ACC112 (cell line): ENCODE data around the gene TFIP11.

Experiments
- H2AFZ ChIP-seq: fragments of 200-600 bp; sonication (generic); one replicate; pipeline ENCODE4 v1.6.0; 2017; ENCODE audit warnings: antibody characterized with exemption, low read length; ENCODE audit not compliant: unreplicated experiment
- H3K27ac ChIP-seq: fragments of 200-600 bp; sonication (generic); 2 replicates; pipeline ENCODE4 v1.5.1; 2014; ENCODE audit warnings: low read depth, mild to moderate bottlenecking, antibody characterized with exemption, low read length, moderate library complexity
- H3K27me3 ChIP-seq: fragments of 200-600 bp; sonication (generic); 2 replicates; pipeline ENCODE4 v1.6.1; 2014; ENCODE audit warnings: mild to moderate bottlenecking, antibody characterized with exemption, low read length, moderate library complexity, mixed read lengths; ENCODE audit not compliant: insufficient read depth
- H3K36me3 ChIP-seq: fragments of 200-600 bp; sonication (generic); 2 replicates; pipeline ENCODE4 v1.6.1; 2016; ENCODE audit warnings: mild to moderate bottlenecking, antibody characterized with exemption, low read length, moderate library complexity, mixed read lengths; ENCODE audit not compliant: insufficient read depth
- H3K4me1 ChIP-seq: fragments of 200-600 bp; sonication (generic); one replicate; pipeline ENCODE4 v1.6.1; 2016; ENCODE audit warnings: low read length, mixed read lengths; ENCODE audit not compliant: insufficient read depth, unreplicated experiment, control insufficient read depth
- H3K4me3 ChIP-seq: fragments of 200-600 bp; sonication (generic); 2 replicates; pipeline ENCODE4 v1.5.1; 2014; ENCODE audit warnings: mild to moderate bottlenecking, low read depth, low read length
- H3K79me2 ChIP-seq: fragments of 200-600 bp; sonication (generic); one replicate; pipeline ENCODE4 v1.6.0; 2016; ENCODE audit warnings: low read length; ENCODE audit not compliant: control insufficient read depth, unreplicated experiment, insufficient read depth

Gene TFIP11

DNA sequence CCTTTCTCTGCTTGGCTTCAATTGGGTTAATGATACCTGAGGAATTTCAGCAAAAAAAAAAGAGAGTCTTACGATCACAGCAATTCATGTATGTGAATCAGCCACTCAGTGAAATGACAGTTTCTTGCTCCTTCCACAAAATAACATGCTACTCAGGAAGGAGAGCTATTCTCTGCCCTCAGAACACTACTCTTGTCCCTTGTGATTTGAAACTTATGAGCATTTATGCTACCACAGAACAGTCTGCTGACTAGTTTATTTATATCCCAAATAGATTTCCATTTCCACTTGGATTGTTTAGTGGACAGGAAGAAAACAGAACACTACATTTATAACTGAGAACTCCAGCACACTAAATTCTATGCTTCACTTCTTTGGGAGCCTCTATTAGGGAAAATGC lies 8.5 kb downstream of the TFIP11 start:
- Histone ChIP-seq H3K4me1 (no peaks in the 10 kb centered on the region), H3K79me2 (no peaks in the 10 kb centered on the region), H3K27ac (no peak overlapping the region), H3K36me3 (peaks cover 11% of the 10 kb centered on the region), H3K27me3 (no peaks in the 10 kb centered on the region), H3K4me3 (no peak overlapping the region), H2AFZ (no peak overlapping the region)

DNA sequence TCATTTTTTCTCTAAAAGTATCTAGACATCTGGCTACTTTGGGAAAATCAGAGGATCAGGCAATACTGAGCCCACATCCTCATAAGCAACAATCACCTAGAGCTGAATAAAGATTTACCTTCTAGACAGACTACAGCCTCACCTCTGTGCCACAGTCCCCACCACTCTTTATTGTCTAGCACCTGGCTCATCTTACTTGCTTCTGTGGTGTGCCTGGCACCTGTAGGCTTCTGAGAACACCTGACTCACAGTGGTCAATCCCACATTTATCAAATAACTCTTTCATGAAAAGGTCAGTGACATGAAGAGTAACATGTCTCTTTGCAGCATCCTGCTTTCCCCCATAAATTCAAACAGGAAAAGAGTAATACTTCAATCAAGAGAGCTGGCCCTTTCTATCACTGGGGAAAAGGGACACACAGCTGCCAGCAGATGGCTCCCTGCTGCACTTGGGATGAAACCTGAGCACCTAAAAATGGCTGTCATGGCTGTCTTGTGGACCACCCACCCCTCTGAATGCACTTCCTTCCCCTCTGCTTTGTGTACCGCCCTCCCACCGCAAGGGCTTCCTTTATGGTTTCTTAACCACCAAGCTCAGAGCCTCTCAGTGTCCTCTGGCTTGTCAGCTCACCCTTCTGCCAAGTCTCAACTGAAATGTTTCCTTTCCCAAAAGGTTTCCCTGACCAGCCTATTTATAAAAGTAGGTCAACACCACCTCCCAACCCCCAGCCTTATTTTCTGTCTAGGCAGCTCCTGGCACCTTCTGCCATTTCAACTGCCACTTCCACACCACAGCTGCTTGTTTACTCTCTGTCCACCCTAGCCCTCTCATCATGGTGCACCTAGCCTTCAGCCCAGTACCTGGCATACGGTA lies 9.3 kb downstream of the TFIP11 start:
- H3K4me1 ChIP-seq, result no peaks in the 10 kb centered on the region
- H3K27ac ChIP-seq, result no peak overlapping the region
- no peak overlapping the region for H3K4me3 ChIP-seq
- no peak overlapping the region for H2AFZ ChIP-seq
- H3K36me3 ChIP-seq, result peaks cover 11% of the 10 kb centered on the region
- no peaks in the 10 kb centered on the region for H3K27me3 ChIP-seq
- no peaks in the 10 kb centered on the region for H3K79me2 ChIP-seq

DNA sequence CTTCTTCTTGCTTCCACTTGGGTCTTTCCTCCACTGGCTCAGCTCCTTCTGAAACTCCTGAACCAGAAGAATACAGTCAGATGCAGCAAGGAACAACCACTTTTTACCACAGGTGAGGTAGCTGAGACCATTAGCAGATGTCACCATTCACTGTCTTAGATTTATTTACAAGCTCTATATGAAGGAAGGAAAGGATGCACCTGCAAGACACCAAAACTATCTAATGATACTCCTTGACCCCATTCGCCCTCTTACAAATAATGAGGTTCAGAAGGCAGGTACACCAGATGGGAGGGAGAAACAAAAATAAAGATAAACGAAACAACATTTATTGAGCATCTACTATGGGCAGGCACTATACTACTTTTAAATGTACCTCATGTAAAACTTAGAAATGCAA lies 10.3 kb downstream of the TFIP11 start:
- H3K79me2 ChIP-seq, result no peaks in the 10 kb centered on the region
- no peaks in the 10 kb centered on the region for H3K27me3 ChIP-seq
- H3K4me1 ChIP-seq, result no peaks in the 10 kb centered on the region
- H2AFZ ChIP-seq, result no peak overlapping the region
- no peak overlapping the region for H3K27ac ChIP-seq
- H3K36me3 ChIP-seq, result peaks cover 11% of the 10 kb centered on the region
- H3K4me3 ChIP-seq, result no peak overlapping the region

DNA sequence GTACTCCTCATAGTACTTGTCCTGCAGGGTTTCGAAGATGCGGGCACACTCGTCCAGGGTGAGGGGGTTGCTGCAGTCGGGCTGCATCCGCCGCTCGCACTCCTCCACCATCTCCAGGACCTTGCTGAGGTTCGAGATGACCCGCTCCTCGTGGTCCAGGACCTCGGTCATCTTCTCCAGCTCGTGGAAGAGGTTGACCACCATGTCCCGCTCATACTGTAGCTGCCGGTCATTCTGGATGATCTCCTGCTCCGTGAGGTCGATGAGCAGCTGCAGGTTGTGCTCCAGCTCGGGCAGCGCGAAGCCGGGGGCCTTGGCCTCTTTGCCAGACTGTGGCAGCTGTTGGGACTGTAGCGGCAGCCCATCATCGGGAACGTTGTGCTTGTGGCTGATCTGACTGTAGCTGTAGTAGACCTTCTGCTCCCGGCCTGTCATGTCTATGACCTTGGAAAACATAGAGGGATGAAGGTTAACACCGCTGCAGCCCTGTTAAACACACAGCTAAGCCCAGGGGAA lies 13.0 kb downstream of the TFIP11 start:
- H3K27ac ChIP-seq, result no peak overlapping the region
- H2AFZ ChIP-seq, result no peak overlapping the region
- H3K4me1 ChIP-seq, result no peaks in the 10 kb centered on the region
- no peaks in the 10 kb centered on the region for H3K27me3 ChIP-seq
- peaks cover 11% of the 10 kb centered on the region for H3K36me3 ChIP-seq
- no peak overlapping the region for H3K4me3 ChIP-seq
- no peaks in the 10 kb centered on the region for H3K79me2 ChIP-seq

GRCh38 chr22:26496456-26496855 lies 15.8 kb downstream of the TFIP11 start:
- H3K4me3 ChIP-seq, result no peak overlapping the region
- H3K27ac ChIP-seq, result no peak overlapping the region
- H3K36me3 ChIP-seq, result peaks cover 13% of the 10 kb centered on the region
- H2AFZ ChIP-seq, result no peak overlapping the region
- no peaks in the 10 kb centered on the region for H3K4me1 ChIP-seq
- H3K27me3 ChIP-seq, result no peaks in the 10 kb centered on the region
- no peaks in the 10 kb centered on the region for H3K79me2 ChIP-seq

- H3K4me1 ChIP-seq, result no peaks in the 10 kb centered on the region
- H3K4me3 ChIP-seq, result no peak overlapping the region
- no peak overlapping the region for H3K27ac ChIP-seq
- H3K27me3 ChIP-seq, result no peaks in the 10 kb centered on the region
- peaks cover 8% of the 10 kb centered on the region; the same call in 1 of the 2 replicates for H3K36me3 ChIP-seq
- H3K79me2 ChIP-seq, result no peaks in the 10 kb centered on the region
- no peak overlapping the region for H2AFZ ChIP-seq
Measured at GRCh38 chr22:26494506-26494905, 17.8 kb downstream of the TFIP11 start.

- H2AFZ ChIP-seq, result no peak overlapping the region
- H3K27ac ChIP-seq, result no peak overlapping the region
- no peaks in the 10 kb centered on the region for H3K79me2 ChIP-seq
- no peak overlapping the region for H3K4me3 ChIP-seq
- H3K36me3 ChIP-seq, result peaks cover 13% of the 10 kb centered on the region; the same call in 1 of the 2 replicates
- H3K27me3 ChIP-seq, result no peaks in the 10 kb centered on the region
- H3K4me1 ChIP-seq, result no peaks in the 10 kb centered on the region
Measured at GRCh38 chr22:26492220-26492619, 20.1 kb downstream of the TFIP11 start.

- Histone ChIP-seq H3K36me3 (peaks cover 13% of the 10 kb centered on the region; the same call in 1 of the 2 replicates), H2AFZ (no peak overlapping the region), H3K4me1 (peaks cover 4% of the 10 kb centered on the region), H3K27me3 (no peaks in the 10 kb centered on the region), H3K79me2 (peaks cover 6% of the 10 kb centered on the region), H3K4me3 (no peak overlapping the region), H3K27ac (no peak overlapping the region)
Measured at GRCh38 chr22:26489447-26490036, 22.7 kb downstream of the TFIP11 start.

DNA sequence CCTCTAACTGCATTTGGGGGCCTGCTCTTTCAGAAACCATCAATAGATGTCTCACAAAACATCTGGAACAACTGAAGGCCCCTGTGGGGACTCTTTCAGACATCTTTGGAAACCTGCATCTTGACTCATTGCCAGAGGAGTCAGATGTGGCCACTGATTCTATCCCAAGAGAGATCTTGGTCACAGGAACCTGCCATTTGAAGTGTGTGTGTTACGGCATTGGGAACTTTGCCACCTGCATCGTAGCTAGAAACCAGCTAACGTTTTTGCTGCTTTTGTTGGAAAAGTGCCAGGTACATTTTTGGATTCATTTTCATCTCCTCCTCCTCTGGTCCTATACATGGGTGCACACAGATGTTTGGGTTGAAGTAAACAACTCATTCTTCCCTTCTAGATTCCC lies 24.3 kb downstream of the TFIP11 start:
- H3K4me1 ChIP-seq, result peaks cover 4% of the 10 kb centered on the region
- H3K36me3 ChIP-seq, result peaks cover 13% of the 10 kb centered on the region; the same call in 1 of the 2 replicates
- no peak overlapping the region for H2AFZ ChIP-seq
- H3K79me2 ChIP-seq, result peaks cover 12% of the 10 kb centered on the region
- H3K4me3 ChIP-seq, result no peak overlapping the region
- no peak overlapping the region for H3K27ac ChIP-seq
- H3K27me3 ChIP-seq, result no peaks in the 10 kb centered on the region

- no peak overlapping the region for H3K27ac ChIP-seq
- no peak overlapping the region for H3K4me3 ChIP-seq
- H3K36me3 ChIP-seq, result peaks cover 10% of the 10 kb centered on the region; the same call in 1 of the 2 replicates
- H3K27me3 ChIP-seq, result no peaks in the 10 kb centered on the region
- peaks cover 8% of the 10 kb centered on the region for H3K4me1 ChIP-seq
- peaks cover 20% of the 10 kb centered on the region for H3K79me2 ChIP-seq
- no peak overlapping the region for H2AFZ ChIP-seq
Measured at GRCh38 chr22:26486394-26486793, 25.9 kb downstream of the TFIP11 start.
